Panc1 (cell line): ENCODE data around the gene TBCK.

Source experiments
- REST ChIP-seq, 2 experiments: IDR thresholded peaks; 2 replicates each; pipeline ENCODE4 v1.6.1; 2011 to 2012; ENCODE audit warnings: low read depth in 2 of 2, control low read depth in 1 of 2, low read length in 1 of 2, mild to moderate bottlenecking in 1 of 2, moderate library complexity in 1 of 2; ENCODE audit not compliant: insufficient read depth in 1 of 2
- SIN3A ChIP-seq: IDR thresholded peaks from 2 replicates; pipeline ENCODE4 v1.6.1; 2012; ENCODE audit warnings: low read depth, mild to moderate bottlenecking, low read length, moderate library complexity, borderline replicate concordance; ENCODE audit not compliant: insufficient read depth
- TF ChIP-seq, protein P1 (sequence below): fragments of 450-650 bp; IDR thresholded peaks from 2 replicates; pipeline ENCODE4 v1.5.1; 2017; ENCODE audit warnings: mild to moderate bottlenecking

DNA sequence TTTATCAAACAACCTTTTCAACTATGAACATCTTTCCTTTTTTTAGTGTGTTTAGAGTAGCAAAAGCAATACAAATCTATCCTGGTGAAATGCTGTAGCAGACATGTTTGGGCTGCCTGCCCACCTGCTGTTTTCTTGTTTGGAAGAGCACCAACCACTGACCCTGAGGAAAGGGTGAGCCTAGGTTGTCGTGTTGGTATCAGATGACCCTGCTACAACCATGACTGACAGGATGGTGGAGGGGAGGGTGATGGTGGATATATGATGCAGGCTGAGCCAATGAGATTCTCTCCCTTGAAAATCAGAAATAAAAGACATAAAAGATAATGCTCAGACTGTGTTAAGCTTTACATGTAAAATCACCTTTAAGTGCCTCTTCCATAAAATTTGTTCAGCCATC lies 219.6 kb downstream of the TBCK start:
- TF ChIP-seq, protein P1, sequence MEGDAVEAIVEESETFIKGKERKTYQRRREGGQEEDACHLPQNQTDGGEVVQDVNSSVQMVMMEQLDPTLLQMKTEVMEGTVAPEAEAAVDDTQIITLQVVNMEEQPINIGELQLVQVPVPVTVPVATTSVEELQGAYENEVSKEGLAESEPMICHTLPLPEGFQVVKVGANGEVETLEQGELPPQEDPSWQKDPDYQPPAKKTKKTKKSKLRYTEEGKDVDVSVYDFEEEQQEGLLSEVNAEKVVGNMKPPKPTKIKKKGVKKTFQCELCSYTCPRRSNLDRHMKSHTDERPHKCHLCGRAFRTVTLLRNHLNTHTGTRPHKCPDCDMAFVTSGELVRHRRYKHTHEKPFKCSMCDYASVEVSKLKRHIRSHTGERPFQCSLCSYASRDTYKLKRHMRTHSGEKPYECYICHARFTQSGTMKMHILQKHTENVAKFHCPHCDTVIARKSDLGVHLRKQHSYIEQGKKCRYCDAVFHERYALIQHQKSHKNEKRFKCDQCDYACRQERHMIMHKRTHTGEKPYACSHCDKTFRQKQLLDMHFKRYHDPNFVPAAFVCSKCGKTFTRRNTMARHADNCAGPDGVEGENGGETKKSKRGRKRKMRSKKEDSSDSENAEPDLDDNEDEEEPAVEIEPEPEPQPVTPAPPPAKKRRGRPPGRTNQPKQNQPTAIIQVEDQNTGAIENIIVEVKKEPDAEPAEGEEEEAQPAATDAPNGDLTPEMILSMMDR: no peak
- TF ChIP-seq SIN3A (no peak), REST (IDR thresholded peaks at IDR 0.05; ENCODE audit: insufficient read depth in 1 of 2, low read depth in 2 of 2, low read length in 1 of 2) (no peak)
